GM12878 (cell line): ENCODE results near the gene FCGR2B. TPM values are rescaled to one million over a fixed set of nuclear protein-coding genes. Genes with fewer than 3 reads are reported as not detected.

Source experiments
- ATAC-seq: fragments of 200-7000 bp; cut with Tn5 transposase; 3 replicates; pipeline ENCODE4 v1.9.1; 2020; ENCODE audit warnings: mild to moderate bottlenecking, moderate library complexity
- BruUV-seq: library from RNA; stranded (reverse); fragments of 400-500 nt; replicated peaks from 2 replicates; lab custom pipeline; 2021; lab: Mats Ljungman, UMichigan
- CTCF ChIA-PET: fragments of 300-600 bp; sonication (Branson Sonifier 250); formaldehyde crosslinking; extraction: SDS; loops from one replicate; lab custom pipeline; 2021; ENCODE audit warnings: inconsistent platforms; lab: Yijun Ruan, JAX
- POLR2A ChIA-PET: fragments of 350-600 bp; formaldehyde crosslinking; extraction: SDS; loops from one replicate; lab custom pipeline; 2021; ENCODE audit warnings: inconsistent platforms; lab: Charles Lee
- RAD21 ChIA-PET: fragments of 300-600 bp; sonication (Branson Sonifier 250); formaldehyde crosslinking; loops from one replicate; lab custom pipeline; 2023; ENCODE audit warnings: antibody characterized with exemption; ENCODE audit not compliant: unreplicated experiment; lab: Charles Lee
- SMC1A ChIA-PET: fragments of 300-600 bp; sonication (Branson Sonifier 250); formaldehyde crosslinking; loops from one replicate; lab custom pipeline; 2023; ENCODE audit not compliant: unreplicated experiment, uncharacterized antibody; lab: Charles Lee
- DNase-seq: peaks from one replicate; pipeline ENCODE4 v3.0.0-alpha.2; 2011; ENCODE audit warnings: low read depth, low spot score
- FAIRE-seq: peaks from 3 replicates; lab custom pipeline; 2011; peaks lifted over from hg19 to GRCh38; lab: Jason Lieb, UNC
- H2AFZ ChIP-seq: 2 replicates; pipeline ENCODE4 v1.6.0; 2011; ENCODE audit warnings: low read depth, low read length, control low read depth; ENCODE audit not compliant: control insufficient read depth
- H3K27ac ChIP-seq: 2 replicates; pipeline ENCODE4 v1.5.1; 2011; ENCODE audit warnings: control low read depth; ENCODE audit not compliant: control insufficient read depth, insufficient read depth
- H3K27me3 ChIP-seq, 2 experiments: replicated peaks in 1 of 2; 2 replicates each; pipeline versions ENCODE4 v1.6.0 to v1.6.1; 2011; ENCODE audit warnings: low read length in 1 of 2; ENCODE audit not compliant: control insufficient read depth in 2 of 2, insufficient read depth in 2 of 2
- H3K36me3 ChIP-seq, 2 experiments: 2 replicates each; pipeline ENCODE4 v1.5.1; 2011; ENCODE audit warnings: low read length in 1 of 2; ENCODE audit not compliant: control insufficient read depth in 2 of 2, insufficient read depth in 2 of 2
- H3K4me1 ChIP-seq: 2 replicates; pipeline ENCODE4 v1.6.1; 2011; ENCODE audit warnings: mild to moderate bottlenecking, low read length, moderate library complexity, mixed read lengths; ENCODE audit not compliant: control insufficient read depth, insufficient read depth
- H3K4me2 ChIP-seq: 2 replicates; pipeline ENCODE4 v1.6.0; 2011; ENCODE audit warnings: control low read depth; ENCODE audit not compliant: control insufficient read depth, insufficient read depth
- H3K4me3 ChIP-seq: fragments of 200-600 bp; sonication (generic); 2 replicates; pipeline ENCODE4 v1.5.1; 2016
- H3K79me2 ChIP-seq: 2 replicates; pipeline ENCODE4 v1.6.0; 2011; ENCODE audit warnings: low read length; ENCODE audit not compliant: control insufficient read depth, insufficient read depth
- H3K9ac ChIP-seq: 2 replicates; pipeline ENCODE4 v1.8.0; 2011; ENCODE audit warnings: low read length, control low read depth, mixed read lengths; ENCODE audit not compliant: control insufficient read depth, insufficient read depth
- H3K9me3 ChIP-seq: replicated peaks from 3 replicates; pipeline ENCODE4 v1.5.1; 2011; ENCODE audit warnings: mild to moderate bottlenecking, low read length; ENCODE audit not compliant: control insufficient read depth, insufficient read depth
- H4K20me1 ChIP-seq: 2 replicates; pipeline ENCODE4 v1.6.0; 2011; ENCODE audit not compliant: control insufficient read depth, insufficient read depth
- BACH1 ChIP-seq: fragments of 450-650 bp; IDR thresholded peaks from 2 replicates; pipeline ENCODE4 v1.6.1; 2017; ENCODE audit warnings: mild to moderate bottlenecking, borderline replicate concordance
- BCL11A ChIP-seq: IDR thresholded peaks from 2 replicates; pipeline ENCODE4 v1.6.1; 2011; ENCODE audit warnings: low read depth, low read length
- BRCA1 ChIP-seq: IDR thresholded peaks from 2 replicates; pipeline ENCODE4 v1.6.1; 2011; ENCODE audit warnings: low read depth, low read length, improper control_type of control experiment
- KDM1A ChIP-seq: fragments of 200-600 bp; sonication (generic); IDR thresholded peaks from 2 replicates; pipeline ENCODE4 v1.6.1; 2016; ENCODE audit warnings: borderline replicate concordance
- KLF5 ChIP-seq: fragments of 450-650 bp; IDR thresholded peaks from 2 replicates; pipeline ENCODE4 v1.6.1; 2014; ENCODE audit warnings: mild to moderate bottlenecking; ENCODE audit not compliant: partially characterized antibody
- MEF2B ChIP-seq: fragments of 450-650 bp; IDR thresholded peaks from 2 replicates; pipeline ENCODE4 v1.6.1; 2018; ENCODE audit warnings: mild to moderate bottlenecking, moderate library complexity; ENCODE audit not compliant: partially characterized antibody, poor library complexity, severe bottlenecking
- MTA2 ChIP-seq: fragments of 450-650 bp; IDR thresholded peaks from 2 replicates; pipeline ENCODE4 v1.6.1; 2016; ENCODE audit warnings: low read depth, mild to moderate bottlenecking, moderate library complexity
- NR2C2 ChIP-seq: IDR thresholded peaks from 2 replicates; pipeline ENCODE4 v1.6.1; 2011; ENCODE audit warnings: borderline replicate concordance, low read depth; ENCODE audit not compliant: control insufficient read depth, insufficient read length
- PAX8 ChIP-seq: fragments of 450-650 bp; IDR thresholded peaks from 2 replicates; pipeline ENCODE4 v1.6.1; 2017; ENCODE audit warnings: mild to moderate bottlenecking, moderate library complexity
- SRF ChIP-seq, 2 experiments: IDR thresholded peaks; 2 replicates each; pipeline ENCODE4 v1.6.1; 2011; ENCODE audit warnings: low read depth in 2 of 2, low read length in 2 of 2, mild to moderate bottlenecking in 1 of 2, moderate library complexity in 1 of 2
- STAT1 ChIP-seq: fragments of 450-650 bp; conservative IDR thresholded peaks from 2 replicates; pipeline ENCODE4 v1.6.1; 2014; ENCODE audit warnings: antibody characterized with exemption, mild to moderate bottlenecking
- TAF1 ChIP-seq: IDR thresholded peaks from 2 replicates; pipeline ENCODE4 v1.6.1; 2011; ENCODE audit warnings: mild to moderate bottlenecking, low read depth, low read length, borderline replicate concordance
- WGBS: methylation state at CpG from one replicate; pipeline ENCODE4 v1.1.6; 2016; ENCODE audit warnings: low lambda C conversion rate; ENCODE audit not compliant: insufficient replicate concordance, insufficient coverage; ENCODE audit errors: missing lambda C conversion rate; 5-methylcytosine and 5-hydroxymethylcytosine counted together
- in situ Hi-C: fragments of 300-500 bp; cut with MboI; formaldehyde crosslinking; loops from 9 replicates; pipeline ENCODE4 v1.14.3; 2018; ENCODE audit warnings: mixed read lengths
- intact Hi-C: fragments of 100-400 bp; cut with micrococcal nuclease; formaldehyde crosslinking; loops from one replicate; pipeline ENCODE4 v1.14.2; 2022; ENCODE audit not compliant: unreplicated experiment
- polyA plus RNA-seq, 11 experiments: library from polyadenylated mRNA; depleted of rRNA in 4 of 11; unstranded in 6 of 11; stranded (reverse) in 5 of 11; fragments of >200 nt; fragmentation: Nextera tagmentation in 4 of 11; fragmentation: Illumina TruSeq in 1 of 11; extraction: Ambion mirVana in 4 of 11; extraction: Trizol in 1 of 11; gene quantifications; 1 replicate in 1 of 11; 2 replicates in 10 of 11; pipeline versions ENCODE4 v1.2.1 to v1.2.3, GENCODE V29; 2011 to 2016; ENCODE audit warnings: inconsistent platforms in 2 of 11, missing spikeins in 2 of 11, low read depth in 1 of 11
- total RNA-seq, 4 experiments: library from RNA; depleted of rRNA in 3 of 4; stranded (reverse); fragments of >200 nt in 3 of 4; fragmentation: Illumina TruSeq in 1 of 4; extraction: Trizol in 1 of 4; gene quantifications; 2 replicates each; pipeline versions ENCODE4 v1.2.1 to v1.2.3, GENCODE V29; 2013 to 2021
- TF ChIP-seq, protein P1 (sequence below): fragments of 450-650 bp; IDR thresholded peaks from 2 replicates; pipeline ENCODE4 v1.6.1; 2018; ENCODE audit warnings: borderline replicate concordance, mild to moderate bottlenecking; ENCODE audit not compliant: partially characterized antibody

Gene FCGR2B
- total and polyA plus RNA-seq, 10 of the 15 experiments (the other 5 are each of a cell fraction or from before 2014, with no cell fraction given): 76.6 to 216 (median 108) TPM

- no peaks in the 10 kb centered on the region for H3K9me3 ChIP-seq
- ATAC-seq: no peak
- no TSS peak for BruUV-seq
- ChIA-PET CTCF (no interaction called here), RAD21 (no interaction called here), SMC1A (no interaction called here), POLR2A (no interaction called here)
- 88% methylated on average over 2 of the region's 2 CpGs for WGBS
- no peak overlapping the region for H3K27ac ChIP-seq
- no peaks in the 10 kb centered on the region for H3K4me1 ChIP-seq
- H2AFZ ChIP-seq: no peak overlapping the region
- no peaks in the 10 kb centered on the region for H4K20me1 ChIP-seq
- DNase-seq: no peak
- no peak overlapping the region for H3K9ac ChIP-seq
- TF ChIP-seq KLF5 (no peak), BRCA1 (no peak), BACH1 (no peak), MTA2 (no peak), PAX8 (no peak), SRF (IDR thresholded peaks at IDR 0.05; ENCODE audit: low read depth in 2 of 2, low read length in 2 of 2) (no peak), BCL11A (no peak), MEF2B (no peak), KDM1A (no peak), NR2C2 (no peak), STAT1 (no peak), TAF1 (no peak)
- TF ChIP-seq, protein P1, sequence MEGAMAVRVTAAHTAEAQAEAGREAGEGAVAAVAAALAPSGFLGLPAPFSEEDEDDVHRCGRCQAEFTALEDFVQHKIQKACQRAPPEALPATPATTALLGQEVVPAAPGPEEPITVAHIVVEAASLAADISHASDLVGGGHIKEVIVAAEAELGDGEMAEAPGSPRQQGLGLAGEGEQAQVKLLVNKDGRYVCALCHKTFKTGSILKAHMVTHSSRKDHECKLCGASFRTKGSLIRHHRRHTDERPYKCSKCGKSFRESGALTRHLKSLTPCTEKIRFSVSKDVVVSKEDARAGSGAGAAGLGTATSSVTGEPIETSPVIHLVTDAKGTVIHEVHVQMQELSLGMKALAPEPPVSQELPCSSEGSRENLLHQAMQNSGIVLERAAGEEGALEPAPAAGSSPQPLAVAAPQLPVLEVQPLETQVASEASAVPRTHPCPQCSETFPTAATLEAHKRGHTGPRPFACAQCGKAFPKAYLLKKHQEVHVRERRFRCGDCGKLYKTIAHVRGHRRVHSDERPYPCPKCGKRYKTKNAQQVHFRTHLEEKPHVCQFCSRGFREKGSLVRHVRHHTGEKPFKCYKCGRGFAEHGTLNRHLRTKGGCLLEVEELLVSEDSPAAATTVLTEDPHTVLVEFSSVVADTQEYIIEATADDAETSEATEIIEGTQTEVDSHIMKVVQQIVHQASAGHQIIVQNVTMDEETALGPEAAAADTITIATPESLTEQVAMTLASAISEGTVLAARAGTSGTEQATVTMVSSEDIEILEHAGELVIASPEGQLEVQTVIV: no peak
- H3K79me2 ChIP-seq: no peaks in the 10 kb centered on the region
- intact Hi-C loops: no loop called here
- H3K27me3 ChIP-seq: no peaks in the 10 kb centered on the region
- H3K4me3 ChIP-seq: no peak overlapping the region
- no peak overlapping the region for H3K4me2 ChIP-seq
- in situ Hi-C loops: no loop called here
- FAIRE-seq: no peak
- peaks cover 1 to 10% of the 10 kb centered on the region in 2 experiments; a peak in 3 of 4 replicates for H3K36me3 ChIP-seq
Observed at GRCh38 chr1:161676441-161676840, 13.5 kb downstream of the FCGR2B start.
